Neural cell (in vitro differentiated cells): Measurements from ENCODE around the gene NDST1. TPM values are rescaled to one million over a fixed set of nuclear protein-coding genes. Genes with fewer than 3 reads are reported as not detected.

Experiments used
- H2AFZ ChIP-seq: fragments of 200-600, 300-800 bp; sonication (generic), shearing (Covaris generic); 2 replicates; pipeline ENCODE4 v1.6.0; 2014; ENCODE audit warnings: low read depth, mild to moderate bottlenecking, antibody characterized with exemption, low read length, moderate library complexity
- H3F3A ChIP-seq: fragments of 200-600 bp; shearing (Covaris generic); 2 replicates; pipeline ENCODE4 v1.6.1; 2016; ENCODE audit warnings: mild to moderate bottlenecking, moderate library complexity, mixed read lengths, antibody characterized with exemption, low read length; ENCODE audit not compliant: insufficient read depth, poor library complexity, severe bottlenecking
- H3K27ac ChIP-seq: fragments of 200-600, 300-800 bp; sonication (generic), shearing (Covaris generic); 2 replicates; pipeline ENCODE4 v1.5.1; 2014; ENCODE audit warnings: mild to moderate bottlenecking, low read length, moderate library complexity
- H3K27me3 ChIP-seq: fragments of 300-800, 200-600 bp; sonication (generic), shearing (Covaris generic); 2 replicates; pipeline ENCODE4 v1.6.0; 2014; ENCODE audit warnings: mild to moderate bottlenecking, low read depth, low read length, moderate library complexity; ENCODE audit not compliant: insufficient read depth
- H3K36me3 ChIP-seq: fragments of 300-800, 200-600 bp; sonication (generic), shearing (Covaris generic); 2 replicates; pipeline ENCODE4 v1.5.1; 2014; ENCODE audit warnings: mild to moderate bottlenecking, antibody characterized with exemption, low read length, moderate library complexity; ENCODE audit not compliant: insufficient read depth
- H3K4me2 ChIP-seq: fragments of 300-800, 200-600 bp; sonication (generic), shearing (Covaris generic); 2 replicates; pipeline ENCODE4 v1.6.0; 2014; ENCODE audit warnings: mild to moderate bottlenecking, low read length
- H3K4me3 ChIP-seq: fragments of 300-800, 200-600 bp; sonication (generic), shearing (Covaris generic); 2 replicates; pipeline ENCODE4 v1.5.1; 2014; ENCODE audit warnings: mild to moderate bottlenecking, low read length, moderate library complexity
- H3K79me2 ChIP-seq: fragments of 200-600 bp; shearing (Covaris generic); replicated peaks from 2 replicates; pipeline ENCODE4 v1.6.0; 2014; ENCODE audit warnings: mild to moderate bottlenecking, low read length, moderate library complexity; ENCODE audit not compliant: insufficient read depth
- H3K9ac ChIP-seq: fragments of 300-800, 200-600 bp; sonication (generic), shearing (Covaris generic); 2 replicates; pipeline ENCODE4 v1.6.1; 2016; ENCODE audit warnings: mild to moderate bottlenecking, low read length, mixed read lengths
- H3K9me2 ChIP-seq: fragments of 200-600 bp; shearing (Covaris generic); 2 replicates; pipeline ENCODE4 v1.6.1; 2016; ENCODE audit warnings: mild to moderate bottlenecking, low read length, mixed read lengths; ENCODE audit not compliant: insufficient read depth
- H3K9me3 ChIP-seq: fragments of 200-600, 300-800 bp; sonication (generic), shearing (Covaris generic); 2 replicates; pipeline ENCODE4 v1.6.1; 2016; ENCODE audit warnings: mild to moderate bottlenecking, mixed run types, low read length, moderate library complexity, mixed read lengths
- H4K20me1 ChIP-seq: fragments of 200-600 bp; shearing (Covaris generic); 2 replicates; pipeline ENCODE4 v1.6.1; 2016; ENCODE audit warnings: mild to moderate bottlenecking, mixed run types; ENCODE audit not compliant: insufficient read depth
- CTCF ChIP-seq: fragments of 450-650 bp; IDR thresholded peaks from 2 replicates; pipeline ENCODE4 v1.5.1; 2014; ENCODE audit warnings: antibody characterized with exemption, mild to moderate bottlenecking, moderate library complexity; ENCODE audit not compliant: poor library complexity, severe bottlenecking
- EP300 ChIP-seq: fragments of 450-650 bp; conservative IDR thresholded peaks from 2 replicates; pipeline ENCODE4 v1.6.1; 2014; ENCODE audit warnings: antibody characterized with exemption, mild to moderate bottlenecking, moderate library complexity; ENCODE audit not compliant: poor library complexity, severe bottlenecking
- EZH2 ChIP-seq: fragments of 200-600, 300-800 bp; shearing (Covaris generic), sonication (generic); IDR thresholded peaks from 2 replicates; pipeline ENCODE4 v1.6.1; 2014; ENCODE audit warnings: antibody characterized with exemption, low read length, borderline replicate concordance, mild to moderate bottlenecking; ENCODE audit not compliant: insufficient read depth, poor library complexity, severe bottlenecking
- MXI1 ChIP-seq: fragments of 450-650 bp; conservative IDR thresholded peaks from 2 replicates; pipeline ENCODE4 v1.6.1; 2014; ENCODE audit warnings: antibody characterized with exemption, mild to moderate bottlenecking; ENCODE audit not compliant: poor library complexity, severe bottlenecking
- POLR2AphosphoS5 ChIP-seq: IDR thresholded peaks from 2 replicates; pipeline ENCODE4 v1.6.1; 2012
- RAD21 ChIP-seq: fragments of 450-650 bp; conservative IDR thresholded peaks from 2 replicates; pipeline ENCODE4 v1.6.1; 2014; ENCODE audit warnings: antibody characterized with exemption, mild to moderate bottlenecking, moderate library complexity
- REST ChIP-seq: IDR thresholded peaks from 2 replicates; pipeline ENCODE4 v1.6.1; 2012; ENCODE audit warnings: borderline replicate concordance
- SMC3 ChIP-seq: fragments of 450-650 bp; conservative IDR thresholded peaks from 2 replicates; pipeline ENCODE4 v1.6.1; 2014; ENCODE audit warnings: antibody characterized with exemption, mild to moderate bottlenecking, moderate library complexity; ENCODE audit not compliant: poor library complexity
- TAF1 ChIP-seq: IDR thresholded peaks from 2 replicates; pipeline ENCODE4 v1.6.1; 2012; ENCODE audit warnings: low read depth
- polyA plus RNA-seq: library from polyadenylated mRNA; depleted of rRNA; stranded (reverse); fragments of >200 nt; gene quantifications from 2 replicates; pipeline ENCODE4 v1.2.3, GENCODE V29; 2014

NDST1 gene
- polyA plus RNA-seq, 1 donor from 2014 or later: 15.6 TPM

GRCh38 chr5:150529555-150529954, 21.6 kb downstream of the NDST1 start:
- H3K27me3 ChIP-seq: no peaks in the 10 kb centered on the region
- H3K9ac ChIP-seq: no peak overlapping the region
- no peak overlapping the region for H2AFZ ChIP-seq
- no peaks in the 10 kb centered on the region for H3F3A ChIP-seq
- peaks cover 7% of the 10 kb centered on the region for H3K79me2 ChIP-seq
- H3K36me3 ChIP-seq: no peaks in the 10 kb centered on the region
- TF ChIP-seq POLR2AphosphoS5: no peak
- TF ChIP-seq TAF1: no peak
- TF ChIP-seq MXI1: no peak
- no peak for TF ChIP-seq EP300
- TF ChIP-seq RAD21: no peak
- TF ChIP-seq EZH2: no peak
- TF ChIP-seq CTCF: no peak
- no peak for TF ChIP-seq SMC3
- TF ChIP-seq REST: no peak
- no peak overlapping the region for H3K4me2 ChIP-seq
- H4K20me1 ChIP-seq: no peaks in the 10 kb centered on the region
- no peak overlapping the region for H3K4me3 ChIP-seq
- H3K9me3 ChIP-seq: no peaks in the 10 kb centered on the region
- no peak overlapping the region for H3K27ac ChIP-seq
- no peaks in the 10 kb centered on the region for H3K9me2 ChIP-seq

- Histone ChIP-seq H3K79me2 (peaks cover 7% of the 10 kb centered on the region), H3K9me2 (no peaks in the 10 kb centered on the region), H4K20me1 (no peaks in the 10 kb centered on the region), H2AFZ (no peak overlapping the region), H3K27ac (no peak overlapping the region), H3K4me2 (no peak overlapping the region), H3K36me3 (no peaks in the 10 kb centered on the region), H3K4me3 (no peak overlapping the region), H3F3A (no peaks in the 10 kb centered on the region), H3K27me3 (no peaks in the 10 kb centered on the region), H3K9ac (no peak overlapping the region), H3K9me3 (no peaks in the 10 kb centered on the region)
- TF ChIP-seq REST (no peak), MXI1 (no peak), POLR2AphosphoS5 (no peak), CTCF (no peak), RAD21 (no peak)
Measured at GRCh38 chr5:150530423-150530822, 22.5 kb downstream of the NDST1 start.
